Cardiac fibroblast (primary cell): ENCODE results near the gene KCTD8.
"Not testable (repeated sequence)": the region's sequence is repeated elsewhere in the genome, so short reads cannot be mapped to it uniquely, and the experiment has no call there.

Experiments used
- DNase-seq, 2 donors: peaks; one replicate each; pipeline versions ENCODE4 v3.0.0 to v3.0.0-alpha.2; 2010; ENCODE audit warnings: low read depth in 2 of 2
- H3K4me3 ChIP-seq, 2 donors: replicated peaks in 1 of 2; 1 replicate in 1 of 2; 2 replicates in 1 of 2; pipeline ENCODE4 v1.5.1; 2011; ENCODE audit warnings: low read depth in 2 of 2, low read length in 2 of 2, mild to moderate bottlenecking in 2 of 2, moderate library complexity in 1 of 2
- TF ChIP-seq, protein P1 (sequence below): IDR thresholded peaks from one replicate; pipeline ENCODE4 v1.5.1; 2011; ENCODE audit warnings: low read depth, mild to moderate bottlenecking, low read length, inconsistent platforms

KCTD8 gene

DNA sequence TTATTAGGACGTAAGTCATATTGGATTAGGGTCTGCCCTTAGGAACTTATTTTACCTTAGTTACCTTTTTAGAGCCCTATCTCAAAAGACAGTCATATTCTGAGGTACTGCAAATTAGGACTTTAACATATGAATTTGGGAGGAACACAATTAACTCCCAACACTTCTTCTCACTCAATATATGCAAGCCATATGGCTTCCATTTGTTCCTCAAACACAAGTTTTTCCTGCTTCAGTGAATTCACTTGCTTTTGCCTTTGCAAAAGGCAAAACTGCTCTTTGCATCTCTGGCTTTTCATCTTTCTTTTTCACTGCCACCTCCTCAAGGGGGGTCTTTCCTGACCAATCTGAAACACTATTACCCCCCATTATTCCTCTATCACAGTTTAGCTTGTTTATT lies 220.3 kb downstream of the KCTD8 start:
- TF ChIP-seq, protein P1, sequence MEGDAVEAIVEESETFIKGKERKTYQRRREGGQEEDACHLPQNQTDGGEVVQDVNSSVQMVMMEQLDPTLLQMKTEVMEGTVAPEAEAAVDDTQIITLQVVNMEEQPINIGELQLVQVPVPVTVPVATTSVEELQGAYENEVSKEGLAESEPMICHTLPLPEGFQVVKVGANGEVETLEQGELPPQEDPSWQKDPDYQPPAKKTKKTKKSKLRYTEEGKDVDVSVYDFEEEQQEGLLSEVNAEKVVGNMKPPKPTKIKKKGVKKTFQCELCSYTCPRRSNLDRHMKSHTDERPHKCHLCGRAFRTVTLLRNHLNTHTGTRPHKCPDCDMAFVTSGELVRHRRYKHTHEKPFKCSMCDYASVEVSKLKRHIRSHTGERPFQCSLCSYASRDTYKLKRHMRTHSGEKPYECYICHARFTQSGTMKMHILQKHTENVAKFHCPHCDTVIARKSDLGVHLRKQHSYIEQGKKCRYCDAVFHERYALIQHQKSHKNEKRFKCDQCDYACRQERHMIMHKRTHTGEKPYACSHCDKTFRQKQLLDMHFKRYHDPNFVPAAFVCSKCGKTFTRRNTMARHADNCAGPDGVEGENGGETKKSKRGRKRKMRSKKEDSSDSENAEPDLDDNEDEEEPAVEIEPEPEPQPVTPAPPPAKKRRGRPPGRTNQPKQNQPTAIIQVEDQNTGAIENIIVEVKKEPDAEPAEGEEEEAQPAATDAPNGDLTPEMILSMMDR, result no peak
- no peak overlapping the region for H3K4me3 ChIP-seq
- no peak for DNase-seq

DNA sequence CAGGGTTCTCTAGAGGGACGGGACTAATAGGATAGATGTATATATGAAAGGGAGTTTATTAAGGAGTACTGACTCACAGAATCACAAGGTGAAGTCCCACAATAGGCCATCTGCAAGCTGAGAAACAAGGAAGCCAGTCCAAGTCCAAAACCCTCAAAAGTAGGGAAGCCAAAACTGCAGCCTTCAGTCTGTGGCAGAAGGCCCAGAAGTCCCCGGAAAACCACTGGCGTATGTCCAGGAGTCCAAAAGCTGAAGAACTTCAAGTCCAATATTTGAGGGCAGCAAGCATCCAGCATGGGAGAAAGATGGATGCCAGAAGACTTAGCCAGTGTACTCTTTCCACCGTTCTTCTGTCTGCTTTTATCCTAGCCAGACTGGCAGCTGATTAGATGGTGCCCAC lies 227.2 kb downstream of the KCTD8 start:
- no peak overlapping the region for H3K4me3 ChIP-seq
- TF ChIP-seq, protein P1, result no peak
- DNase-seq, result peak in 1 of 2 donors; percentile 3

DNA sequence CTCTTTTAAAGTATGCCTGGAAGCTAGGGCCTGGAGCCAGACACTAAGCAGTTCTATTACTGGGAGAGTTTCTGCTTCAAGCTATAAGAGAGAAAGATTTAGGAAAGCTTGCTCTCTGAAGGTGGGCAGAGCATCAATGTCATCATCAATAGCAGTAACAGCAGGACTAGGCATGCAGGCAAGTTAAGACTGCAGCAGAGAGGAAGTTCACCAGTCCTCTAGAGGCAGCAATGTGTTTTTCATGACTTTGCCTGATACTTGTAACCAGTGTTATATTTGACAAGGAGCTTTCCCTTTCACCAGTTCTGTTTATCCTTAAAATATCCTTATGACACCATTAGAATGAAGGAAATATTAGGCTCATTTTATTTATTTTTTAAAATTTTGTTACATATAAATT lies 237.9 kb downstream of the KCTD8 start:
- DNase-seq, result no peak
- no peak overlapping the region for H3K4me3 ChIP-seq
- TF ChIP-seq, protein P1, result no peak

DNA sequence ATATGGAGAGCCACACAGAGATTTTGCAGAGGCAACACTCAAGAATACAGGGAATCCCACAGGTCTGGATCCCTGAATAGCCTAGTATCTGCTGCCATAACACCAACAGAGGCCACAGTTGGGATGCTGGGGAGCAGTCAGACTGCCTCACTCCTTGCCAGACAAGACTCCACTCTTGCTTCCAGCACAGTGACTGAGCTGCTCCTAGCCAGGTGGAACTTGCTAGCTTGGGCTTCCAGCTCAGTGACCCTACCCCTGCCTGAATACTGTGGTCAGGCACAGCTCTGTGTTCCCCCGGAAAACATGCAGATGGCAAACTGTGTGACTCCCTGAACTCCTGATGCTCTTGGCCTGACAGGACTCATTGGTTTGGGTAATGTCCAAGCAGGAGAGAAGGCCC lies 251.8 kb downstream of the KCTD8 start:
- TF ChIP-seq, protein P1, result no peak
- no peak for DNase-seq

DNA sequence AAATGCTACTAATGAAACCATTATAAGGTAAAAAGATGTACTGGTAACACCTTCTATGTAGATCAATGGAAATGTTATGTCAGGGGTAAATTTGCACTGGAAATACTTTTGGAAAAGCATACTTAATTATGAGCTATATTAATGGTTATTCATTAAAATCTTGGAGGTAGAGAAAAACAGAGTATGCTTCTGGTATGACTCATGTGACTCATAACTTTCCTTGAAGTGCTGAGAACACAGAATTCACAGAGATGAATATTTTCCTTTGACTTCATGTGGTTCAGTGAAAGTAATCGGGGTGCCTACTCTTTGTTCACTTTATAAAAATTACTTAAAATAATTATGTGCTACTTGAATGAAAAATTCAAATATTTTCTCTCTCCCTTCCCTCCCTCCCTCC lies 254.2 kb downstream of the KCTD8 start:
- TF ChIP-seq, protein P1, result no peak
- DNase-seq, result no peak
- no peak overlapping the region for H3K4me3 ChIP-seq

More for the DNA sequence above, 251.8 kb downstream of the KCTD8 start:
- H3K4me3 ChIP-seq, result no peak overlapping the region

DNA sequence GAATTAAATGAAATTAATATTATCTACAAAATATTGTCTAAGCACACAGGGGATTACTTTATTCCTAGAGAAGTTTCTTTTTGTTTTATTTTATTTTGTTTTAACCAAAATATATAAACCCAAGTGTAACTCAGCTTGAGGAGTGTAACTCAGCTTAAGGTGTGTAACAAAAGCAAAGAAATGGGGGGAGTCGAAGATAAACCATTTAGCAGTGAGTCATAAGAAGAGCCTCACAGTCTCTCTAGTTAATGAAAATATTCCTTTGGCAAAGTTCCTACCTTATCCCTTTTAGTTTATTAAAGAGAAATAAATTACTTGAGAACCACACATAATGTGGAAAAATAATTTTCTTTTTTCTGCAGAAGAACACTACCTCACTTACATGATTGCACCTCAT lies 261.8 kb downstream of the KCTD8 start:
- TF ChIP-seq, protein P1, result no peak
- H3K4me3 ChIP-seq, result no peak overlapping the region
- DNase-seq, result no peak

DNA sequence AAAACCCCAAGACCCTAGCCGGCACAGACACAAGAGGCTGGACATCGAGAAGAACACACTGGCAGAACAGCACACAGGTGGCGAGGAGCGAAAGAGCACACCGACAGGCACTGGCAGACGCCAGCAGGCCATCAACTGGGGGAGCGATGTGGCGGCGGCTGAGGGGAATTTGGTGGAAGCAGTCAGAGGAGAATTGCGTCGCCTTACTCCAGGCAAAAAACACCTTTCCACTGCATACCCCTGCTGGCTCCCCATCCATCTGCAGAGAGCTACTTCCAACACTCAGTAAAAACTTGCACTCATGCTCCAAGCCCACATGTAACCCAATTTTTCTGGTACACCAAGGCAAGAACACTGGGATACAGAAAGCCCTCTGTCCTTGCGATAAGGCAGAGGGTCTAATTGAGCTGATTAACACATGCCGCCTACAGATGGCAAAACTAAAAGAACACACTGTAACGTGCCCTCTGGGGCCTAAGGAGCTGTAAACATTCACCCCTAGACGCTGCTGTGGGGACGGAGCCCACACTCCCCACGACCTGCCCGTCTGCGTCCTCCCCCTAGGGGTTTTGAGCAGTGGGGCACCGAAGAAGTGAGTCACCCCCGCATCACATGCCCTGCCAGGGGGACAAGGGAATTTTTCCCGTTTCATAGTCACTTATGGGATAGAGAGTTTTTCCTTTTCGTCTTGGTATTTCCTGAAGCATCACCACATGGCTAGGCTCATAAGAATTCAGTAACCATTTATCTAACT lies 262.3 kb downstream of the KCTD8 start:
- H3K4me3 ChIP-seq, result no peak overlapping the region
- no peak for DNase-seq
- TF ChIP-seq, protein P1, result no peak

DNA sequence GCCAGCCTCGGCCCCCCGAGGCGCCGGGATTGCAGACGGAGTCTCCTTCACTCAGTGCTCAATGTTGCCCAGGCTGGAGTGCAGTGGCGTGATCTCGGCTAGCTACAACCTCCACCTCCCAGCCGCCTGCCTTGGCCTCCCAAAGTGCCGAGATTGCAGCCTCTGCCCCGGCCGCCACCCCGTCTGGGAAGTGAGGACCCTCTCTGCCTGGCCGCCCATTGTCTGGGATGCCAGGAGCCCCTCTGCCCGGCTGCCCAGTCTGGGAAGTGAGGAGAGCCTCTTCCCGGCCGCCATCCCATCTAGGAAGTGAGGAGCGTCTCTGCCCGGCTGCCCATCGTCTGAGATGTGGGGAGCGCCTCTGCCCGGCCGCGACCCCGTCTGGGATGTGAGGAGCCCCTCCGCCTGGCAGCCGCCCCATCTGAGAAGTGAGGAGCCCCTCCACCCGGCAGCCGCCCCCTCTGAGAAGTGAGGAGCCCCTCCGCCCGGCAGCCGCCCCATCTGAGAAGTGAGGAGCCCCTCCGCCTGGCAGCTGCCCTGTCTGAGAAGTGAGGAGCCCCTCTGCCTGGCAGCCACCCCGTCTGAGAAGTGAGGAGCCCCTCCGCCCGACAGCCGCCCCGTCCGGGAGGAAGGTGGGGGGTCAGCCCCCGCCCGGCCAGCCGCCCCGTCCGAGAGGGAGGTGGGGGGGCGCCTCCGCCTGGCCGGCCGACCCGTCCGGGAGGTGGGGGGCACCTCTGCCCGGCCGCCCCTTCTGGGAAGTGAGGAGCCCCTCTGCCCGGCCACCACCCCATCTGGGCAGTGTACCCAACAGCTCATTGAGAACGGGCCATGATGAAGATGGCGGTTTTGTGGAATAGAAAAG lies 266.9 kb downstream of the KCTD8 start:
- not testable (repeated sequence) for H3K4me3 ChIP-seq, DNase-seq

DNA sequence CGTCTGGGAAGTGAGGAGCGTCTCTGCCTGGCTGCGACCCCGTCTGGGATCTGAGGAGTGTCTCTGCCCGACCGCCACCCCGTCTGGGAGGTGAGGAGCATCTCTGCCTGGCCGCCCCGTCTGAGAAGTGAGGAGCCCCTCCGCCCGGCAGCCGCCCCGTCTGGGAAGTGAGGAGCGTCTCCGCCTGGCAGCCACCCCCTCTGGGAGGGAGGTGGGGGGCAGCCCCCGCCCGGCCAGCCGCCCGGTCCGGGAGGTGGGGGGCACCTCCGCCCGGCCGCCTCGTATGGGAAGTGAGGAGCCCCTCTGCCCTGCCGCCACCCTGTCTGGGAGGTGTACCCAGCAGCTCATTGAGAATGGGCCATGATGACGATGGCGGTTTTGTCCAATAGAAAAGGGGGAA lies 280.8 kb downstream of the KCTD8 start:
- H3K4me3 ChIP-seq, DNase-seq: not testable (repeated sequence)
